SK-N-SH (cell line): Measurements from ENCODE around the gene IL1F10. TPM values are rescaled to one million over a fixed set of nuclear protein-coding genes. Genes with fewer than 3 reads are reported as not detected.

Experiments used
- CTCF ChIA-PET: fragments of 300-600, 350-600 bp; formaldehyde crosslinking; extraction: SDS; loops from one replicate; lab custom pipeline; 2021; lab: Yijun Ruan, JAX
- POLR2A ChIA-PET: fragments of 350-600 bp; sonication (Branson Sonifier 250); formaldehyde crosslinking; extraction: SDS; loops from one replicate; lab custom pipeline; 2020; ENCODE audit warnings: antibody characterized with exemption, inconsistent platforms; lab: Yijun Ruan, JAX
- DNase-seq: peaks from one replicate; pipeline ENCODE4 v3.0.0; 2012
- H2AFZ ChIP-seq: fragments of 200-600 bp; sonication (generic); 2 replicates; pipeline ENCODE4 v1.8.1; 2016; ENCODE audit warnings: antibody characterized with exemption, mild to moderate bottlenecking, low read depth
- H3F3A ChIP-seq: fragments of 200-600 bp; sonication (generic); replicated peaks from 2 replicates; pipeline ENCODE3; 2016; ENCODE audit warnings: antibody characterized with exemption, mild to moderate bottlenecking; ENCODE audit not compliant: insufficient read depth
- H3K27ac ChIP-seq, 2 experiments: fragments of 200-500 bp in 1 of 2; fragments of 200-600 bp in 1 of 2; sonication (Bioruptor generic) in 1 of 2; sonication (generic), shearing (Covaris generic) in 1 of 2; 2 replicates each; pipeline versions ENCODE4 v1.5.1 to v1.6.1; 2014 to 2016; ENCODE audit warnings: low read depth in 2 of 2, inconsistent platforms in 1 of 2, low read length in 1 of 2, mild to moderate bottlenecking in 1 of 2, mixed read lengths in 1 of 2
- H3K27me3 ChIP-seq: fragments of 200-600 bp; sonication (generic), shearing (Covaris generic); 2 replicates; pipeline ENCODE4 v1.6.1; 2016; ENCODE audit warnings: mixed run types; ENCODE audit not compliant: insufficient read depth
- H3K36me3 ChIP-seq, 2 experiments: fragments of 200-500 bp in 1 of 2; fragments of 200-600 bp in 1 of 2; sonication (Bioruptor generic) in 1 of 2; sonication (generic) in 1 of 2; replicated peaks in 1 of 2; 2 replicates each; pipeline versions ENCODE3 to v1.5.1; 2014 to 2016; ENCODE audit warnings: low read length in 1 of 2, mild to moderate bottlenecking in 1 of 2; ENCODE audit not compliant: insufficient read depth in 2 of 2, control insufficient read depth in 1 of 2
- H3K4me1 ChIP-seq, 2 experiments: fragments of 200-500 bp in 1 of 2; fragments of 200-600 bp in 1 of 2; sonication (Bioruptor generic) in 1 of 2; sonication (generic), shearing (Covaris generic) in 1 of 2; 2 replicates each; pipeline versions ENCODE4 v1.5.1 to v1.6.1; 2014 to 2016; ENCODE audit warnings: low read depth in 1 of 2, low read length in 1 of 2, mixed run types in 1 of 2; ENCODE audit not compliant: insufficient read depth in 2 of 2, control insufficient read depth in 1 of 2
- H3K4me2 ChIP-seq: fragments of 200-600 bp; sonication (generic), shearing (Covaris generic); 2 replicates; pipeline ENCODE4 v1.6.1; 2017; ENCODE audit warnings: mixed run types
- H3K4me3 ChIP-seq, 2 experiments: fragments of 200-500 bp in 1 of 2; fragments of 200-600 bp in 1 of 2; sonication (Bioruptor generic) in 1 of 2; sonication (generic), shearing (Covaris generic) in 1 of 2; 2 replicates each; pipeline versions ENCODE4 v1.5.1 to v1.8.1; 2014 to 2016; ENCODE audit warnings: low read depth in 2 of 2, inconsistent platforms in 1 of 2, low read length in 1 of 2, mild to moderate bottlenecking in 1 of 2, mixed read lengths in 1 of 2, moderate library complexity in 1 of 2
- H3K79me2 ChIP-seq: fragments of 200-600 bp; sonication (generic); 2 replicates; pipeline ENCODE4 v1.8.1; 2017; ENCODE audit warnings: mild to moderate bottlenecking; ENCODE audit not compliant: insufficient read depth
- H3K9ac ChIP-seq: fragments of 200-600 bp; sonication (generic); 2 replicates; pipeline ENCODE4 v1.6.1; 2017; ENCODE audit warnings: mixed run types
- H3K9me2 ChIP-seq: fragments of 200-600 bp; sonication (generic); 2 replicates; pipeline ENCODE4 v1.6.1; 2017; ENCODE audit warnings: mixed run types
- H3K9me3 ChIP-seq: fragments of 200-600 bp; sonication (generic); 2 replicates; pipeline ENCODE4 v1.6.1; 2017; ENCODE audit warnings: mixed run types, mild to moderate bottlenecking, moderate library complexity
- H4K20me1 ChIP-seq: fragments of 200-600 bp; sonication (generic); 2 replicates; pipeline ENCODE4 v1.6.1; 2017; ENCODE audit warnings: mild to moderate bottlenecking, mixed run types; ENCODE audit not compliant: insufficient read depth
- CHD2 ChIP-seq: fragments of 150-350 bp; IDR thresholded peaks from 2 replicates; pipeline ENCODE4 v1.6.1; 2018; ENCODE audit warnings: low read length; ENCODE audit not compliant: partially characterized antibody
- ELF1 ChIP-seq: IDR thresholded peaks from 2 replicates; pipeline ENCODE4 v1.4.0; 2012
- EZH2phosphoT487 ChIP-seq: fragments of 200-600 bp; sonication (generic); IDR thresholded peaks from 2 replicates; pipeline ENCODE4 v1.6.1; 2017; ENCODE audit warnings: low read depth, mixed run types, mild to moderate bottlenecking, antibody characterized with exemption, moderate library complexity, borderline replicate concordance
- FOXJ3 ChIP-seq: sonication (generic); formaldehyde crosslinking; IDR thresholded peaks from 2 replicates; pipeline ENCODE4 v1.5.1; 2020; ENCODE audit warnings: mild to moderate bottlenecking, missing genetic modification reagents
- FOXM1 ChIP-seq: IDR thresholded peaks from 2 replicates; pipeline ENCODE4 v1.4.0; 2012; ENCODE audit warnings: low read depth, mild to moderate bottlenecking
- GATA2 ChIP-seq: sonication (generic); formaldehyde crosslinking; IDR thresholded peaks from 2 replicates; pipeline ENCODE4 v1.5.0; 2020; ENCODE audit warnings: mild to moderate bottlenecking, missing genetic modification reagents
- JUND ChIP-seq: IDR thresholded peaks from 2 replicates; pipeline ENCODE4 v1.4.0; 2012
- POLR2AphosphoS5 ChIP-seq: IDR thresholded peaks from 2 replicates; pipeline ENCODE4 v1.6.1; 2012; ENCODE audit warnings: low read depth, low read length
- RAD21 ChIP-seq: IDR thresholded peaks from 2 replicates; pipeline ENCODE4 v1.6.1; 2012; ENCODE audit warnings: mild to moderate bottlenecking, low read length
- RFX5 ChIP-seq: IDR thresholded peaks from 2 replicates; pipeline ENCODE4 v1.6.1; 2012; ENCODE audit warnings: mild to moderate bottlenecking, improper control_type of control experiment, low read length
- SIN3A ChIP-seq: IDR thresholded peaks from 2 replicates; pipeline ENCODE4 v1.6.1; 2012; ENCODE audit warnings: low read depth, mild to moderate bottlenecking, low read length, moderate library complexity, borderline replicate concordance
- YY1 ChIP-seq: IDR thresholded peaks from 2 replicates; pipeline ENCODE4 v1.4.0; 2012; ENCODE audit warnings: low read depth, mild to moderate bottlenecking
- WGBS: methylation state at CpG from one replicate; pipeline ENCODE4 v1.1.6; 2017; ENCODE audit warnings: low lambda C conversion rate; 5-methylcytosine and 5-hydroxymethylcytosine counted together
- polyA plus RNA-seq, 3 experiments: library from polyadenylated mRNA; depleted of rRNA; stranded (reverse); fragments of >200 nt; gene quantifications; 2 replicates each; pipeline ENCODE4 v1.2.3, GENCODE V29; 2012
- TF ChIP-seq, protein P1 (sequence below): fragments of 200-600 bp; sonication (generic); IDR thresholded peaks from 2 replicates; pipeline ENCODE4 v1.6.1; 2017; ENCODE audit warnings: antibody characterized with exemption, mild to moderate bottlenecking, moderate library complexity
- TF ChIP-seq, protein P2 (sequence below): fragments of 150-350 bp; IDR thresholded peaks from 2 replicates; pipeline ENCODE4 v1.6.1; 2017; ENCODE audit warnings: antibody characterized with exemption, low read length, low read depth, borderline replicate concordance
- TF ChIP-seq, protein P3 (sequence below): fragments of 150-350 bp; IDR thresholded peaks from 2 replicates; pipeline ENCODE4 v1.6.1; 2016; ENCODE audit warnings: mild to moderate bottlenecking, low read depth, low read length
- TF ChIP-seq, protein P4 (sequence below): IDR thresholded peaks from 2 replicates; pipeline ENCODE4 v1.6.1; 2012; ENCODE audit warnings: mild to moderate bottlenecking, low read depth, low read length, moderate library complexity

Gene IL1F10
- polyA plus RNA-seq, 1 of the 3 experiments (the other 2 are of a cell fraction), result not detected

DNA sequence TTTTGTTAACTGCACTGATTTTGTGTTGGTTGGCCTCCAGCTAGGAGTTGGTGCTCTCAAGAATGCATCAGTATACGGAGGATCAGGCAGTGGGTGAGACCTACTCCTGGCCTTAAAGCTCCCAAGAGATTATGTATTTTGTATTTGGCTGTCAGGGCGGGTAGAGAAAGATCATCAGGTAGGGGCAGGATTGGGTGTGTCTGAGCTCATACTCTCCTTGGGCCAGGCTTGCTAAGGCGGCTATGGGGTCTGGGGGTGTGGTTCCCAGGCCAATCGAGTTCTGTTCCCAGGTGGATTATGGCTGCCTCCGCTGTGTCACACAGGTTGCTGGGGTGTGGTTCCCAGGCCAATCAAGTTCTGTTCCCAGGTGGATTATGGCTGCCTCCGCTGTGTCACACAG is 30.8 kb downstream of the IL1F10 start:
- Histone ChIP-seq H3K9ac (no peak overlapping the region), H3K9me2 (no peaks in the 10 kb centered on the region), H3K4me1 (no peaks in the 10 kb centered on the region), H4K20me1 (no peaks in the 10 kb centered on the region), H3F3A (no peaks in the 10 kb centered on the region), H2AFZ (no peak overlapping the region), H3K36me3 (no peaks in the 10 kb centered on the region), H3K9me3 (no peaks in the 10 kb centered on the region), H3K79me2 (no peaks in the 10 kb centered on the region), H3K4me3 (no peak overlapping the region), H3K27me3 (no peaks in the 10 kb centered on the region), H3K4me2 (no peak overlapping the region), H3K27ac (no peak overlapping the region)
- DNase-seq, result no peak
- POLR2A ChIA-PET, result no interaction called here
- TF ChIP-seq CHD2 (no peak), GATA2 (no peak), YY1 (no peak), RAD21 (no peak), POLR2AphosphoS5 (no peak)
- TF ChIP-seq, protein P1, sequence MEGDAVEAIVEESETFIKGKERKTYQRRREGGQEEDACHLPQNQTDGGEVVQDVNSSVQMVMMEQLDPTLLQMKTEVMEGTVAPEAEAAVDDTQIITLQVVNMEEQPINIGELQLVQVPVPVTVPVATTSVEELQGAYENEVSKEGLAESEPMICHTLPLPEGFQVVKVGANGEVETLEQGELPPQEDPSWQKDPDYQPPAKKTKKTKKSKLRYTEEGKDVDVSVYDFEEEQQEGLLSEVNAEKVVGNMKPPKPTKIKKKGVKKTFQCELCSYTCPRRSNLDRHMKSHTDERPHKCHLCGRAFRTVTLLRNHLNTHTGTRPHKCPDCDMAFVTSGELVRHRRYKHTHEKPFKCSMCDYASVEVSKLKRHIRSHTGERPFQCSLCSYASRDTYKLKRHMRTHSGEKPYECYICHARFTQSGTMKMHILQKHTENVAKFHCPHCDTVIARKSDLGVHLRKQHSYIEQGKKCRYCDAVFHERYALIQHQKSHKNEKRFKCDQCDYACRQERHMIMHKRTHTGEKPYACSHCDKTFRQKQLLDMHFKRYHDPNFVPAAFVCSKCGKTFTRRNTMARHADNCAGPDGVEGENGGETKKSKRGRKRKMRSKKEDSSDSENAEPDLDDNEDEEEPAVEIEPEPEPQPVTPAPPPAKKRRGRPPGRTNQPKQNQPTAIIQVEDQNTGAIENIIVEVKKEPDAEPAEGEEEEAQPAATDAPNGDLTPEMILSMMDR, result no peak
- TF ChIP-seq, protein P2, sequence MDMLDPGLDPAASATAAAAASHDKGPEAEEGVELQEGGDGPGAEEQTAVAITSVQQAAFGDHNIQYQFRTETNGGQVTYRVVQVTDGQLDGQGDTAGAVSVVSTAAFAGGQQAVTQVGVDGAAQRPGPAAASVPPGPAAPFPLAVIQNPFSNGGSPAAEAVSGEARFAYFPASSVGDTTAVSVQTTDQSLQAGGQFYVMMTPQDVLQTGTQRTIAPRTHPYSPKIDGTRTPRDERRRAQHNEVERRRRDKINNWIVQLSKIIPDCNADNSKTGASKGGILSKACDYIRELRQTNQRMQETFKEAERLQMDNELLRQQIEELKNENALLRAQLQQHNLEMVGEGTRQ, result no peak
- CTCF ChIA-PET, result interaction anchor here (1.3 kb wide), 1 partner anchor 14 kb away, joined by 4 read pairs; no protein-coding TSS in a partner anchor
- WGBS, result 3% methylated on average over 3 of the region's 6 CpGs

DNA sequence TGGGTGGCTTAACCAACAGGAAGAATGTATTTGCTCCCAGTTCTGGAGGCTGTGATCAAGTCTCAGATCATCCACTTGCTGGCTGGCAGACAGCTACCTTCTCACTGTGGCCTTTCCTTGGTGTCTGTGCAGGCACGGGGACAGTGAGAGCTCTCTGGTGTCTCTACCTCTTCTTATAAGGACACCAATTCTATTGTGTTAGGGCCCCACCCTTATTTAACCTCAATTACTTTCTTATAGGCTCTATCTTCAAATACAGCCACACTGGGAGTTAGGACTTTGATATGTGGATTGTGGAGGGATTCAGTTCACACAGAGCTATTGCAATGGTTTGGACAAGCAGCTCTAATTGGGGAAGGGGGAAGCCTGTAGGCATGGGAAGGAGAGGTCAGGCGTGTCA is 34.4 kb downstream of the IL1F10 start:
- H3K4me1 ChIP-seq, result no peaks in the 10 kb centered on the region
- H3K9me2 ChIP-seq, result no peaks in the 10 kb centered on the region
- POLR2A ChIA-PET, result no interaction called here
- no peaks in the 10 kb centered on the region for H3K9me3 ChIP-seq
- no peaks in the 10 kb centered on the region for H3K36me3 ChIP-seq
- no peak overlapping the region for H3K4me2 ChIP-seq
- DNase-seq, result no peak
- H3K9ac ChIP-seq, result no peak overlapping the region
- no peaks in the 10 kb centered on the region for H3K27me3 ChIP-seq
- no peaks in the 10 kb centered on the region for H3F3A ChIP-seq
- no peak overlapping the region for H2AFZ ChIP-seq
- H4K20me1 ChIP-seq, result no peaks in the 10 kb centered on the region
- H3K27ac ChIP-seq, result no peak overlapping the region
- no peak for TF ChIP-seq FOXM1
- TF ChIP-seq SIN3A, result no peak
- TF ChIP-seq RFX5, result no peak
- TF ChIP-seq EZH2phosphoT487, result no peak
- TF ChIP-seq, protein P3, sequence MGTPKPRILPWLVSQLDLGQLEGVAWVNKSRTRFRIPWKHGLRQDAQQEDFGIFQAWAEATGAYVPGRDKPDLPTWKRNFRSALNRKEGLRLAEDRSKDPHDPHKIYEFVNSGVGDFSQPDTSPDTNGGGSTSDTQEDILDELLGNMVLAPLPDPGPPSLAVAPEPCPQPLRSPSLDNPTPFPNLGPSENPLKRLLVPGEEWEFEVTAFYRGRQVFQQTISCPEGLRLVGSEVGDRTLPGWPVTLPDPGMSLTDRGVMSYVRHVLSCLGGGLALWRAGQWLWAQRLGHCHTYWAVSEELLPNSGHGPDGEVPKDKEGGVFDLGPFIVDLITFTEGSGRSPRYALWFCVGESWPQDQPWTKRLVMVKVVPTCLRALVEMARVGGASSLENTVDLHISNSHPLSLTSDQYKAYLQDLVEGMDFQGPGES, result no peak
- TF ChIP-seq RAD21, result no peak
- TF ChIP-seq POLR2AphosphoS5, result no peak
- TF ChIP-seq FOXJ3 (CRISPR knock-in tag), result no peak
- TF ChIP-seq, protein P4, sequence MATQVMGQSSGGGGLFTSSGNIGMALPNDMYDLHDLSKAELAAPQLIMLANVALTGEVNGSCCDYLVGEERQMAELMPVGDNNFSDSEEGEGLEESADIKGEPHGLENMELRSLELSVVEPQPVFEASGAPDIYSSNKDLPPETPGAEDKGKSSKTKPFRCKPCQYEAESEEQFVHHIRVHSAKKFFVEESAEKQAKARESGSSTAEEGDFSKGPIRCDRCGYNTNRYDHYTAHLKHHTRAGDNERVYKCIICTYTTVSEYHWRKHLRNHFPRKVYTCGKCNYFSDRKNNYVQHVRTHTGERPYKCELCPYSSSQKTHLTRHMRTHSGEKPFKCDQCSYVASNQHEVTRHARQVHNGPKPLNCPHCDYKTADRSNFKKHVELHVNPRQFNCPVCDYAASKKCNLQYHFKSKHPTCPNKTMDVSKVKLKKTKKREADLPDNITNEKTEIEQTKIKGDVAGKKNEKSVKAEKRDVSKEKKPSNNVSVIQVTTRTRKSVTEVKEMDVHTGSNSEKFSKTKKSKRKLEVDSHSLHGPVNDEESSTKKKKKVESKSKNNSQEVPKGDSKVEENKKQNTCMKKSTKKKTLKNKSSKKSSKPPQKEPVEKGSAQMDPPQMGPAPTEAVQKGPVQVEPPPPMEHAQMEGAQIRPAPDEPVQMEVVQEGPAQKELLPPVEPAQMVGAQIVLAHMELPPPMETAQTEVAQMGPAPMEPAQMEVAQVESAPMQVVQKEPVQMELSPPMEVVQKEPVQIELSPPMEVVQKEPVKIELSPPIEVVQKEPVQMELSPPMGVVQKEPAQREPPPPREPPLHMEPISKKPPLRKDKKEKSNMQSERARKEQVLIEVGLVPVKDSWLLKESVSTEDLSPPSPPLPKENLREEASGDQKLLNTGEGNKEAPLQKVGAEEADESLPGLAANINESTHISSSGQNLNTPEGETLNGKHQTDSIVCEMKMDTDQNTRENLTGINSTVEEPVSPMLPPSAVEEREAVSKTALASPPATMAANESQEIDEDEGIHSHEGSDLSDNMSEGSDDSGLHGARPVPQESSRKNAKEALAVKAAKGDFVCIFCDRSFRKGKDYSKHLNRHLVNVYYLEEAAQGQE, result no peak
- no peak for TF ChIP-seq ELF1
- no peak for TF ChIP-seq GATA2
- no peak for TF ChIP-seq JUND
- TF ChIP-seq, all 33 proteins: peak for 0
- H3K4me3 ChIP-seq, result no peak overlapping the region
- CTCF ChIA-PET, result interaction anchor here (1.1 to 1.6 kb wide), 2 partner anchors 22 to 37 kb away, joined by 3 to 5 read pairs; no protein-coding TSS in a partner anchor
- H3K79me2 ChIP-seq, result no peaks in the 10 kb centered on the region
- 22% methylated on average over 2 of the region's 2 CpGs for WGBS
